WTC11 (cell line): ENCODE data around the gene ZBTB8B. TPM values are rescaled to one million over a fixed set of nuclear protein-coding genes. Genes with fewer than 3 reads are reported as not detected.

Experiments used
- ELF4 ChIP-seq: sonication (generic); formaldehyde crosslinking; IDR thresholded peaks from 2 replicates; pipeline ENCODE4 v1.8.1; 2022; ENCODE audit warnings: low read depth, mild to moderate bottlenecking, moderate library complexity, missing genetic modification reagents
- ESRRA ChIP-seq: sonication (generic); formaldehyde crosslinking; IDR thresholded peaks from 2 replicates; pipeline ENCODE4 v1.8.1; 2022; ENCODE audit warnings: mild to moderate bottlenecking, missing genetic modification reagents, borderline replicate concordance
- FOXP1 ChIP-seq: sonication (generic); formaldehyde crosslinking; IDR thresholded peaks from 2 replicates; pipeline ENCODE4 v1.8.0; 2022; ENCODE audit warnings: missing genetic modification reagents, mild to moderate bottlenecking, moderate library complexity, borderline replicate concordance
- GABPB1 ChIP-seq: sonication (generic); formaldehyde crosslinking; IDR thresholded peaks from 2 replicates; pipeline ENCODE4 v1.8.1; 2023; ENCODE audit warnings: mild to moderate bottlenecking, missing genetic modification reagents
- HMGA2 ChIP-seq: fragments of 250-450 bp; sonication (Bioruptor Pico); IDR thresholded peaks from 2 replicates; pipeline ENCODE4 v1.4.0; 2021; ENCODE audit warnings: mild to moderate bottlenecking, moderate library complexity
- IRF2 ChIP-seq: sonication (generic); formaldehyde crosslinking; IDR thresholded peaks from 2 replicates; pipeline ENCODE4 v1.8.0; 2022; ENCODE audit warnings: low read depth, missing genetic modification reagents, borderline replicate concordance
- JAZF1 ChIP-seq: fragments of 250-450 bp; sonication (Bioruptor Pico); IDR thresholded peaks from 2 replicates; pipeline ENCODE4 v1.9.0; 2021; ENCODE audit warnings: moderate library complexity, mild to moderate bottlenecking, inconsistent platforms
- KAT7 ChIP-seq: sonication (generic); formaldehyde crosslinking; IDR thresholded peaks from 2 replicates; pipeline ENCODE4 v1.8.1; 2023; ENCODE audit warnings: missing genetic modification reagents, mild to moderate bottlenecking, borderline replicate concordance
- NFATC4 ChIP-seq: fragments of 250-450 bp; sonication (Bioruptor Pico); IDR thresholded peaks from 2 replicates; pipeline ENCODE4 v1.9.0; 2021; ENCODE audit warnings: mild to moderate bottlenecking
- NFYB ChIP-seq: sonication (generic); formaldehyde crosslinking; conservative IDR thresholded peaks from 2 replicates; pipeline ENCODE4 v1.8.0; 2022; ENCODE audit warnings: low read depth, missing genetic modification reagents
- OVOL2 ChIP-seq: fragments of 250-450 bp; sonication (Bioruptor Pico); IDR thresholded peaks from 2 replicates; pipeline ENCODE4 v1.9.0; 2021; ENCODE audit warnings: mild to moderate bottlenecking, borderline replicate concordance
- RELA ChIP-seq: sonication (generic); formaldehyde crosslinking; IDR thresholded peaks from 2 replicates; pipeline ENCODE4 v1.8.1; 2022; ENCODE audit warnings: missing genetic modification reagents, mild to moderate bottlenecking, borderline replicate concordance
- SMAD4 ChIP-seq: sonication (generic); formaldehyde crosslinking; IDR thresholded peaks from 2 replicates; pipeline ENCODE4 v1.8.0; 2022; ENCODE audit warnings: mild to moderate bottlenecking, missing genetic modification reagents
- ZNF121 ChIP-seq: sonication (generic); formaldehyde crosslinking; IDR thresholded peaks from 2 replicates; pipeline ENCODE4 v1.8.0; 2023; ENCODE audit warnings: missing genetic modification reagents
- ZNF232 ChIP-seq: sonication (generic); formaldehyde crosslinking; IDR thresholded peaks from 2 replicates; pipeline ENCODE4 v1.8.0; 2022; ENCODE audit warnings: mild to moderate bottlenecking, missing genetic modification reagents
- ZNF317 ChIP-seq: sonication (generic); formaldehyde crosslinking; IDR thresholded peaks from 2 replicates; pipeline ENCODE4 v1.8.1; 2023; ENCODE audit warnings: low read depth, mild to moderate bottlenecking, moderate library complexity, missing genetic modification reagents, borderline replicate concordance
- ZNF671 ChIP-seq: fragments of 250-450 bp; sonication (Bioruptor Pico); IDR thresholded peaks from 2 replicates; pipeline ENCODE4 v1.8.0; 2021; ENCODE audit warnings: mild to moderate bottlenecking
- total RNA-seq: library from RNA; stranded (reverse); gene quantifications from 3 replicates; pipeline ENCODE4 v1.2.3, GENCODE V29; 2021
- TF ChIP-seq, protein P1 (sequence below): fragments of 250-450 bp; sonication (Bioruptor Pico); IDR thresholded peaks from 2 replicates; pipeline ENCODE4 v1.9.0; 2021; ENCODE audit warnings: mild to moderate bottlenecking, borderline replicate concordance
- TF ChIP-seq, protein P2 (sequence below): sonication (generic); formaldehyde crosslinking; IDR thresholded peaks from 2 replicates; pipeline ENCODE4 v1.8.1; 2023; ENCODE audit warnings: mild to moderate bottlenecking, missing genetic modification reagents
- TF ChIP-seq, protein P3 (sequence below): sonication (generic); formaldehyde crosslinking; IDR thresholded peaks from 2 replicates; pipeline ENCODE4 v1.8.1; 2023; ENCODE audit warnings: mild to moderate bottlenecking, missing genetic modification reagents, moderate library complexity
- TF ChIP-seq, protein P4 (sequence below): fragments of 250-450 bp; sonication (Bioruptor Pico); IDR thresholded peaks from 2 replicates; pipeline ENCODE4 v1.9.0; 2021; ENCODE audit warnings: mild to moderate bottlenecking
- TF ChIP-seq, protein P5 (sequence below): sonication (generic); formaldehyde crosslinking; IDR thresholded peaks from 2 replicates; pipeline ENCODE4 v1.8.1; 2022; ENCODE audit warnings: low read depth, mild to moderate bottlenecking, moderate library complexity, missing genetic modification reagents, borderline replicate concordance
- TF ChIP-seq, protein P6 (sequence below): sonication (generic); formaldehyde crosslinking; IDR thresholded peaks from 2 replicates; pipeline ENCODE4 v1.8.1; 2023; ENCODE audit warnings: mild to moderate bottlenecking, missing genetic modification reagents, moderate library complexity
- TF ChIP-seq, protein P7 (sequence below): sonication (generic); formaldehyde crosslinking; conservative IDR thresholded peaks from 2 replicates; pipeline ENCODE4 v1.8.1; 2022; ENCODE audit warnings: mild to moderate bottlenecking, missing genetic modification reagents
- TF ChIP-seq, protein P8 (sequence below): sonication (generic); formaldehyde crosslinking; IDR thresholded peaks from 2 replicates; pipeline ENCODE4 v1.8.0; 2022; ENCODE audit warnings: mild to moderate bottlenecking, missing genetic modification reagents
- TF ChIP-seq, protein P9 (sequence below): sonication (generic); formaldehyde crosslinking; IDR thresholded peaks from 2 replicates; pipeline ENCODE4 v1.8.0; 2022; ENCODE audit warnings: mild to moderate bottlenecking, missing genetic modification reagents

The ZBTB8B gene
- total RNA-seq, 1 experiment from 2014 or later: 2.7 TPM

DNA sequence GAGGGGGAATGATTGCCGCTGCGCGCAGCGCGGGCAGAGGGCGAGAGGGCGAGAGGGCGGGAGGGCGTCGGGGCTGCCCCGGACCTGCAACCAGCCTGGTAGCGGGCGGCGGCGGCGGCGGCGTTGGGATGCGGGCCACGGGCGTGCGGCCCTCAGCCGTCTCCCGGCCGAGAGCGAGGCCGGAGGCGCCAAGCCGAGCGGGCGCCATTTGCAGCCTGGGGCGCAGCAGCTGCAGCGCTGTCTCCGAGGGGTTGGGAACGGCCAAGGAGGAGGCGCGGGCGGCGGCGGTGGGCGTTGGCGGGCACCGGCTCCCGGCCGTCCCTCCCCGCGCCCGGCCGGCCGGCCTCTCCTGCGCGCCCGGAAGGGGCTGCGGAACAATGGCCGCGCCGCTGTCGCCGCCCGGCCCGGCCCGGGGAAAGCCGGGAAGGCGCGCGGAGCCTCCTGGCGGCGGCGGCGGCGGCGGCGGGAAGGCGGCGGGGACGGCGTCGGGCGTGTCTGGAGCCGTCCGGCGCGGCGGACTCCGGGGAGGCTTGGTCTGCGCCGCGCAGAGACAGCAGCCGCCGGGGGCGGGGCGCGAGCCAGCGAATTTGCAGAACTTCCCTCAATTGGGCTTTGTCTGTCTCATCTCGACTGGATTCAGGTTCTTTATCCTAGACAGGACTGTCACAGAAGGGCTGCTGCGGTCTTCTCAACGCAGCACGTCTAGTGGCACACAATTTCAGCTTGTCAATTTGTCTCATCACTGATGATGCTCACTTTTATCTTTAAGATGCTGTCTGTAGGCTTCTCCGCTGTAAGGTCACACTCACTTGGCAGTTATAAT, 35.7 kb downstream of the ZBTB8B start (continued):
- TF ChIP-seq, protein P1, sequence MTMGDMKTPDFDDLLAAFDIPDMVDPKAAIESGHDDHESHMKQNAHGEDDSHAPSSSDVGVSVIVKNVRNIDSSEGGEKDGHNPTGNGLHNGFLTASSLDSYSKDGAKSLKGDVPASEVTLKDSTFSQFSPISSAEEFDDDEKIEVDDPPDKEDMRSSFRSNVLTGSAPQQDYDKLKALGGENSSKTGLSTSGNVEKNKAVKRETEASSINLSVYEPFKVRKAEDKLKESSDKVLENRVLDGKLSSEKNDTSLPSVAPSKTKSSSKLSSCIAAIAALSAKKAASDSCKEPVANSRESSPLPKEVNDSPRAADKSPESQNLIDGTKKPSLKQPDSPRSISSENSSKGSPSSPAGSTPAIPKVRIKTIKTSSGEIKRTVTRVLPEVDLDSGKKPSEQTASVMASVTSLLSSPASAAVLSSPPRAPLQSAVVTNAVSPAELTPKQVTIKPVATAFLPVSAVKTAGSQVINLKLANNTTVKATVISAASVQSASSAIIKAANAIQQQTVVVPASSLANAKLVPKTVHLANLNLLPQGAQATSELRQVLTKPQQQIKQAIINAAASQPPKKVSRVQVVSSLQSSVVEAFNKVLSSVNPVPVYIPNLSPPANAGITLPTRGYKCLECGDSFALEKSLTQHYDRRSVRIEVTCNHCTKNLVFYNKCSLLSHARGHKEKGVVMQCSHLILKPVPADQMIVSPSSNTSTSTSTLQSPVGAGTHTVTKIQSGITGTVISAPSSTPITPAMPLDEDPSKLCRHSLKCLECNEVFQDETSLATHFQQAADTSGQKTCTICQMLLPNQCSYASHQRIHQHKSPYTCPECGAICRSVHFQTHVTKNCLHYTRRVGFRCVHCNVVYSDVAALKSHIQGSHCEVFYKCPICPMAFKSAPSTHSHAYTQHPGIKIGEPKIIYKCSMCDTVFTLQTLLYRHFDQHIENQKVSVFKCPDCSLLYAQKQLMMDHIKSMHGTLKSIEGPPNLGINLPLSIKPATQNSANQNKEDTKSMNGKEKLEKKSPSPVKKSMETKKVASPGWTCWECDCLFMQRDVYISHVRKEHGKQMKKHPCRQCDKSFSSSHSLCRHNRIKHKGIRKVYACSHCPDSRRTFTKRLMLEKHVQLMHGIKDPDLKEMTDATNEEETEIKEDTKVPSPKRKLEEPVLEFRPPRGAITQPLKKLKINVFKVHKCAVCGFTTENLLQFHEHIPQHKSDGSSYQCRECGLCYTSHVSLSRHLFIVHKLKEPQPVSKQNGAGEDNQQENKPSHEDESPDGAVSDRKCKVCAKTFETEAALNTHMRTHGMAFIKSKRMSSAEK (CRISPR knock-in tag): no peak
- TF ChIP-seq ZNF232 (CRISPR knock-in tag) (no peak), NFYB (CRISPR knock-in tag) (no peak; the same call in 1 of the 2 replicates), ESRRA (CRISPR knock-in tag) (no peak), SMAD4 (CRISPR knock-in tag) (no peak), KAT7 (CRISPR knock-in tag) (peak; percentile 67; the same call in 1 of the 2 replicates), HMGA2 (CRISPR knock-in tag) (no peak), RELA (CRISPR knock-in tag) (no peak), ZNF317 (CRISPR knock-in tag) (no peak), JAZF1 (no peak), OVOL2 (CRISPR knock-in tag) (no peak), FOXP1 (CRISPR knock-in tag) (peak; percentile 71; the same call in 1 of the 2 replicates), IRF2 (CRISPR knock-in tag) (no peak), ZNF671 (CRISPR knock-in tag) (no peak), ZNF121 (CRISPR knock-in tag) (no peak), NFATC4 (CRISPR knock-in tag) (no peak), GABPB1 (no peak), ELF4 (CRISPR knock-in tag) (no peak)
- TF ChIP-seq, protein P2, sequence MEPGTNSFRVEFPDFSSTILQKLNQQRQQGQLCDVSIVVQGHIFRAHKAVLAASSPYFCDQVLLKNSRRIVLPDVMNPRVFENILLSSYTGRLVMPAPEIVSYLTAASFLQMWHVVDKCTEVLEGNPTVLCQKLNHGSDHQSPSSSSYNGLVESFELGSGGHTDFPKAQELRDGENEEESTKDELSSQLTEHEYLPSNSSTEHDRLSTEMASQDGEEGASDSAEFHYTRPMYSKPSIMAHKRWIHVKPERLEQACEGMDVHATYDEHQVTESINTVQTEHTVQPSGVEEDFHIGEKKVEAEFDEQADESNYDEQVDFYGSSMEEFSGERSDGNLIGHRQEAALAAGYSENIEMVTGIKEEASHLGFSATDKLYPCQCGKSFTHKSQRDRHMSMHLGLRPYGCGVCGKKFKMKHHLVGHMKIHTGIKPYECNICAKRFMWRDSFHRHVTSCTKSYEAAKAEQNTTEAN (CRISPR knock-in tag): no peak
- TF ChIP-seq, protein P3, sequence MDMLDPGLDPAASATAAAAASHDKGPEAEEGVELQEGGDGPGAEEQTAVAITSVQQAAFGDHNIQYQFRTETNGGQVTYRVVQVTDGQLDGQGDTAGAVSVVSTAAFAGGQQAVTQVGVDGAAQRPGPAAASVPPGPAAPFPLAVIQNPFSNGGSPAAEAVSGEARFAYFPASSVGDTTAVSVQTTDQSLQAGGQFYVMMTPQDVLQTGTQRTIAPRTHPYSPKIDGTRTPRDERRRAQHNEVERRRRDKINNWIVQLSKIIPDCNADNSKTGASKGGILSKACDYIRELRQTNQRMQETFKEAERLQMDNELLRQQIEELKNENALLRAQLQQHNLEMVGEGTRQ (CRISPR knock-in tag): 0 out of 2 replicates have a peak, but pooled peaks have one; percentile 11
- TF ChIP-seq, protein P4, sequence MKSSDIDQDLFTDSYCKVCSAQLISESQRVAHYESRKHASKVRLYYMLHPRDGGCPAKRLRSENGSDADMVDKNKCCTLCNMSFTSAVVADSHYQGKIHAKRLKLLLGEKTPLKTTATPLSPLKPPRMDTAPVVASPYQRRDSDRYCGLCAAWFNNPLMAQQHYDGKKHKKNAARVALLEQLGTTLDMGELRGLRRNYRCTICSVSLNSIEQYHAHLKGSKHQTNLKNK (CRISPR knock-in tag): no peak
- TF ChIP-seq, protein P5, sequence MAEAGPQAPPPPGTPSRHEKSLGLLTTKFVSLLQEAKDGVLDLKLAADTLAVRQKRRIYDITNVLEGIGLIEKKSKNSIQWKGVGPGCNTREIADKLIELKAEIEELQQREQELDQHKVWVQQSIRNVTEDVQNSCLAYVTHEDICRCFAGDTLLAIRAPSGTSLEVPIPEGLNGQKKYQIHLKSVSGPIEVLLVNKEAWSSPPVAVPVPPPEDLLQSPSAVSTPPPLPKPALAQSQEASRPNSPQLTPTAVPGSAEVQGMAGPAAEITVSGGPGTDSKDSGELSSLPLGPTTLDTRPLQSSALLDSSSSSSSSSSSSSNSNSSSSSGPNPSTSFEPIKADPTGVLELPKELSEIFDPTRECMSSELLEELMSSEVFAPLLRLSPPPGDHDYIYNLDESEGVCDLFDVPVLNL (CRISPR knock-in tag): peak; percentile 80; the same call in 1 of the 2 replicates
- TF ChIP-seq, protein P6, sequence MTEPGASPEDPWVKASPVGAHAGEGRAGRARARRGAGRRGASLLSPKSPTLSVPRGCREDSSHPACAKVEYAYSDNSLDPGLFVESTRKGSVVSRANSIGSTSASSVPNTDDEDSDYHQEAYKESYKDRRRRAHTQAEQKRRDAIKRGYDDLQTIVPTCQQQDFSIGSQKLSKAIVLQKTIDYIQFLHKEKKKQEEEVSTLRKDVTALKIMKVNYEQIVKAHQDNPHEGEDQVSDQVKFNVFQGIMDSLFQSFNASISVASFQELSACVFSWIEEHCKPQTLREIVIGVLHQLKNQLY (CRISPR knock-in tag): no peak
- TF ChIP-seq, protein P7, sequence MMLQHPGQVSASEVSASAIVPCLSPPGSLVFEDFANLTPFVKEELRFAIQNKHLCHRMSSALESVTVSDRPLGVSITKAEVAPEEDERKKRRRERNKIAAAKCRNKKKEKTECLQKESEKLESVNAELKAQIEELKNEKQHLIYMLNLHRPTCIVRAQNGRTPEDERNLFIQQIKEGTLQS: no peak
- TF ChIP-seq, protein P8, sequence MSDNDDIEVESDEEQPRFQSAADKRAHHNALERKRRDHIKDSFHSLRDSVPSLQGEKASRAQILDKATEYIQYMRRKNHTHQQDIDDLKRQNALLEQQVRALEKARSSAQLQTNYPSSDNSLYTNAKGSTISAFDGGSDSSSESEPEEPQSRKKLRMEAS (CRISPR knock-in tag): no peak
- TF ChIP-seq, protein P9, sequence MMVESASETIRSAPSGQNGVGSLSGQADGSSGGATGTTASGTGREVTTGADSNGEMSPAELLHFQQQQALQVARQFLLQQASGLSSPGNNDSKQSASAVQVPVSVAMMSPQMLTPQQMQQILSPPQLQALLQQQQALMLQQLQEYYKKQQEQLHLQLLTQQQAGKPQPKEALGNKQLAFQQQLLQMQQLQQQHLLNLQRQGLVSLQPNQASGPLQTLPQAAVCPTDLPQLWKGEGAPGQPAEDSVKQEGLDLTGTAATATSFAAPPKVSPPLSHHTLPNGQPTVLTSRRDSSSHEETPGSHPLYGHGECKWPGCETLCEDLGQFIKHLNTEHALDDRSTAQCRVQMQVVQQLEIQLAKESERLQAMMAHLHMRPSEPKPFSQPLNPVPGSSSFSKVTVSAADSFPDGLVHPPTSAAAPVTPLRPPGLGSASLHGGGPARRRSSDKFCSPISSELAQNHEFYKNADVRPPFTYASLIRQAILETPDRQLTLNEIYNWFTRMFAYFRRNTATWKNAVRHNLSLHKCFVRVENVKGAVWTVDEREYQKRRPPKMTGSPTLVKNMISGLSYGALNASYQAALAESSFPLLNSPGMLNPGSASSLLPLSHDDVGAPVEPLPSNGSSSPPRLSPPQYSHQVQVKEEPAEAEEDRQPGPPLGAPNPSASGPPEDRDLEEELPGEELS (CRISPR knock-in tag): no peak; the same call in 1 of the 2 replicates
